GM12891 (cell line): ENCODE data around the gene CYFIP2.

Source experiments
- POLR2AphosphoS5 ChIP-seq: IDR thresholded peaks from 2 replicates; pipeline ENCODE4 v1.6.1; 2011; ENCODE audit warnings: low read depth, low read length, control low read depth
- TAF1 ChIP-seq: IDR thresholded peaks from 2 replicates; pipeline ENCODE4 v1.6.1; 2011; ENCODE audit warnings: low read depth, low read length, control low read depth

DNA sequence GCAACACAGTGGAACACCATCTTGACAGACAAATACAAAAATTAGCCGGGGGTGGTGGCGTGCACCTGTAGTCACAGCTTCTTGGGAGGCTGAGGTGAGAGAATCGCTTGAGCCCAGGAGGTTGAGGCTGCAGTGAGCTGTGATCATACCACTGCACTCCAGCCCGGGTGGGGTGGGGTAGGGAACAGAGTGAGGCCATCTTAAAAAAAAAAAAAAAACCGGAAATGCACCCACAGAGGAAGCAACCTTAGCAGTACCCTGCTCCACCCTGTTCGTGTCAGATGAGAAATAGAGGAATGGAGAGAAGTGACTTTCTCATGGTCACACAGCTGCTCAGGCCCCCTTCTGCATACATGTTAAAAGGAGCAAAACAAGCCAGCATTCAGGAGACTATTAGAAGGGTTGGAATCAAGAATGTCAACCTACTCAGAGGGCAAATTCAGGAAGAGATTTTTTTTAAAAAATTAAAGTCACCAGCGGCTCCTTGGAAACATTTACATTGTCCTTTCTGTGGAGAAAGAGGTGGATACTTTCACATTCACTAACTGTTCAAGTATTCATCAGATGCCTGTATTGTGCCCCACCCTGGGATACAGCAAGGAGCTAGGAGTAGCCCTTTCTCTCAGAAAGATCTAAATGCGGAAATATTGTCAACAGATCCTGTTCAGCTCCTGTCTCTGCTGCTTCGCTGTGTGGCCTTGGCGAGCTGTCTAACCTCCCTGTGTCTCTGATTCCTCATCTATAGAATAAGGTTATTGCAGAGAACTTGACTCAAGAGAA lies 41.0 kb downstream of the CYFIP2 start:
- TF ChIP-seq TAF1 (no peak), POLR2AphosphoS5 (no peak)
